ENCODE data around the gene ENTPD2.

ENTPD2 gene

DNA sequence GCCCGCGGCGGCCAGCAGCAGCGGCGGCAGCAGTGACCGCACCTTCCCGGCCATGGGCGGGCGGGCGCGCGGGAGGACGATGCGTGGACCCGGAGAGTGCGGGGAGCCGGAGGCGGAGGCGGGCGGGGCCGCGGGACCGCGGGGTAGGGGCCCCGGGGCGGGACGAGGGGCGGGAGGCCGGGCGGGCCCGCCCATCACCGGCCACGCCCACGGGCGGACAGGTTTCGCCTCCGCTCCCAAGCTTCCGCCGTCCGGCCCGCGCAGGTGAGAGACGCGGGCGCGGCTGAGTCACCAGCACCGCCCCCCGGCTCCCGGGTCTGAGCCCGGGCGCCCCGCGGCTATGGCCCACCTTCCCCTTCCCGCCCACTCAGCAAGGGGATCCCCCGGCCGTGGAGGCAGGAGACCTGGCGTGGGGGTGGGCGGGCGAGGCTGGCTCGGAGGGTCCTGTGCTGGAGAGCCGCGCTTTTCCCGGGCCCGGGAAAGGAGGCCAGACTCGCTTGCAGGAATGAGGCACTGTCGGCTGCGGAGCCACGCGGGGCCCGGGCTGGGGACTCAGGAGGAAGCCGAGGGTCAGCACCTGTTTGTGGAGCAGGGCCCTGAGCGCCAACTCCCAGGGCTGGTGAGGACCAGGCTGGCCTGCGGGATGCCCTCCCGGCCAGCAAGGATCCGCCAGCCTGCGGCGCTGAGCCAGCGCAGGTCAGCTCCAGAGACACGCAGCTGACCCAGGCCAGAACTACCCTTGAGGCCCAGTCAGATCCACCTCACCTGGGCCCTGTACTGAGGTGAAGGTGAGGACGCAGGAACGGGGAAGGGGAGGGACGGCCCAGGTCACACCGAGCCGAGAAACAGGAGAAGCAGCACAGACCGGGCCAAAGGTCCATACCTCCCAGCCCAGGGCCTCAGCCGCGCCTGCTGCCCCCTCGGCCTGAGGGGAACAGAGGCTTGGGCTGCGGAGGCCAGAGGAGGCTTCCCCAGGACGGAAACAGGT lies at the start of gene ENTPD2:
ENTPD2 (minus strand) TSS at position 118 of the 988 bp plus-strand sequence; CDS start at position 54, 64 bp downstream.
- peaks cover 5% of the 10 kb centered on the region for H3K27me3 Mint-ChIP-seq
- no peaks in the 10 kb centered on the region for H3K9me3 Mint-ChIP-seq (ENCODE audit: low read depth)
- H3K27ac Mint-ChIP-seq, result no peak within 1 kb of the TSS
- H3K36me3 Mint-ChIP-seq, result no peaks in the 10 kb centered on the region
- no peaks in the 10 kb centered on the region for H3K4me1 Mint-ChIP-seq (ENCODE audit: low read depth)
- no peak within 1 kb of the TSS for H3K4me3 Mint-ChIP-seq

DNA sequence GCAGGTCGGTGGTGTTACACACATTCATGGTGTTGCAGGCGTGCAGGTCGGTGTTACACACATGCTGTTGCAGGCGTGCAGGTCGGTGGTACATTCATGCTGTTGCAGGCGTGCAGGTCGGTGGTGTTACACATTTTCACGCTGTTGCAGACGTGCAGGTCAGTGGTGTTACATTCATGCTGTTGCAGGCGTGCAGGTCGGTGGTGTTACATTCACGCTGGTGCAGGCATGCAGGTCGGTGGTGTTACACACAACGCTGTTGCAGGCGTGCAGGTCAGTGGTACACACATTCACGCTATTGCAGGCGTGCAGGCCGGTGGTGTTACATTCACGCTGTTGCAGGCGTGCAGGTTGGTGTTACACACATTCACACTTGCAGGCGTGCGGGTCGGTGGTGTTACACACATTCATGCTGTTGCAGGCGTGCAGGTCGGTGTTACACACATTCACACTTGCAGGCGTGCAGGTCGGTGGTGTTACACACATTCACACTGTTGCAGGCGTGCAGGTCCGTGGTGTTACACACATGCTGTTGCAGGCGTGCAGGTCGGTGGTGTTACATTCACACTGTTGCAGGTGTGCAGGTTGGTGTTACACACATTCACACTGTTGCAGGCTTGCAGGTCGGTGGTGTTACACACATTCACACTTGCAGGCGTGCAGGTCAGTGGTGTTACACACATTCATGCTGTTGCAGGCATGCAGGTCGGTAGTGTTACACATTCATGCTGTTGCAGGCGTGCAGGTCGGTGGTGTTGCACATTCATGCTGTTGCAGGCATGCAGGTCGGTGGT lies 49.5 kb upstream of the ENTPD2 start:
- H3K27me3 Mint-ChIP-seq, result no peaks in the 10 kb centered on the region
- H3K4me1 Mint-ChIP-seq (ENCODE audit: low read depth), result peaks cover 2% of the 10 kb centered on the region
- H3K27ac Mint-ChIP-seq, result peak overlapping the region; percentile 46
- no peaks in the 10 kb centered on the region for H3K9me3 Mint-ChIP-seq (ENCODE audit: low read depth)
- no peak overlapping the region for H3K4me3 Mint-ChIP-seq
- H3K36me3 Mint-ChIP-seq, result no peaks in the 10 kb centered on the region

DNA sequence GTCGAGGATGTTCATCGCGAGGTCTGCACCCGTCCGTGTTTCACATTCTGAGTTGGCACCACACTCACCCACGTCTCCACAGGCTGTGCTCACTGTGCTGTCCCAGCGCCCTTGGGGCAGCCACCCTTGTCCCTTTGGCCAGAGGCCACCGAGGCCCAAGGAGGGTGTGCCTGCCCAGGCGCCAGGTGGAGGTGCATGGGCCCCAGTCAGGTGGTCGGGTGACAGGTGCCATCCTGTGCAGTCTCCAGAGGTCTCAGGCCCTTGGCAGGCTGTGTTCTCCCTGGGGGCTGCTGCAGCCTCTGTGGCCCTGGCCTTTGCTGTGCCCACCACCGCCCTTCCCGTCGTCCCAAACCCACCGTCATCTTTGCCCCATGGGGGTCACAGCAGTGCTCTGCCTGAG lies 45.4 kb upstream of the ENTPD2 start:
- Mint-ChIP-seq H3K9me3 (ENCODE audit: low read depth) (no peaks in the 10 kb centered on the region), H3K4me1 (ENCODE audit: low read depth) (peaks cover 20% of the 10 kb centered on the region), H3K27me3 (no peaks in the 10 kb centered on the region), H3K27ac (no peak overlapping the region), H3K36me3 (peaks cover 1% of the 10 kb centered on the region), H3K4me3 (no peak overlapping the region)

DNA sequence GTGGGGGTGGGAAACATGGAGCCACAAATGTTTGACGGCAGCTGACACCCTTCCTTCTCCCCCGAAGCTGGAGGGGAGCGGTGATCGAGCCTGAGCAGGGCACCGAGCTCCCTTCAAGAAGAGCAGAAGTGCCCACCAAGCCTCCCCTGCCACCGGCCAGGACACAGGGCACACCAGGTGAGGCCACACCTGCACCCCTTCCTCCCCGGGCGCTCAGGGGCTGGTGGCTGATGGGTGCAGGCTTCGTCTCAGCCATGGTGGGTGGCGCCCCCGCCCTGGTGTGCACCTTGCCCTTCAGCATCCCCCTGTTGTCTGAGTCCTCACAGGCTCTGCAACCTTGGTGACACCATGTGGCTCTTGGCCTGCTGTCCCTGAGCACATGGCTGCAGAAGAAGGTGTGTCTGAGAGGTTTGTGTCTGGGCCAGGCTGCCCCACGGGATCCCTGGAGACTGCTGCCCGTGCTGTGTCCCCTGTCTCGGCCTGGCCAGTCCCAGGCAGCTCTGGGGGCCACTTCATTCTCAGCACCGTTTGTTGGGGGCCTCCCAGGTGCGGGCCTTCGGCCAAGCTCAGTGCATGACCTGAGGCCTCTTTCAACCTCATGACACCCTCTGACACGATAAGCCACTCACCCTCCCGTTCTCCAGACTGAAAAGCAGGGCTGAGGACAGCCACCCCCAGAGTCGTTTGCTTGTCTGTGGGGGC lies 44.1 kb upstream of the ENTPD2 start:
- Mint-ChIP-seq H3K27ac (no peak overlapping the region), H3K36me3 (peaks cover 2% of the 10 kb centered on the region)

DNA sequence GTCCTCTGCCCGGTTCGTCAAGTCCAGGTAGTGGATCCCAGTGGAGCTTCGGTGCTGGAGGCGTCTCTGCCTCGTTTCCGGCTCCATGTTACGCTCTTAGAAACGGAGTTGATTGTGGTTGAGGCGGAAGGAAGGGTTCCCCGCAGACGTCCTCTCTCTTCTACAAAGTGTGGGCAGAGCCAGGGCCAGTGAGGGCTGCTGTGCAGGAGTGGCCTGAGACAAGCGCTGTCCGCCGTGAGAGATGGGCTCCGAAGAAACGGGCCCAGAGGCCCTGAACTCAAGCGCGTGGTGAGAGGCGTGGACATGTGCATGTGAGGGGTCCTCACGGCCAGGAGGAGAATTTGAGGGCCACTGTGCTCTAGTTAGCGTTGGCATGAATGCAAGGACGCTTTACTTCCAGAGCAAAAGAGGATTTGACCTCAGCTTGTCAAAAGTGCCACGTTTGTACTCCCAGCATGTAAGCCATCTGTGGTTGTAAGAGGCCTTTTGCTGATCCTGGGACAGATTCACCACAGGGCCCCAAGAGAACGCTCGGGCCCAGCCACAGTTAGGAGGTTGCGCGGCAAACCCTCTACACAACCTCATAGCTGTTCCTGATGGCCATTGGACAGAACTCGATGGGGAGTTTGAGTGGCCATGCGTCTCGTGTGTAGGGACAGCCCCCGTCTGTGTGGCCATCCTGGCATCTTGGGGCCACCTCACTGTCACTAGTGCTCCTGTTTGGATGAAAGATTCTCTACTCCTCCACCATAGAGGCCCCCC lies 43.1 kb upstream of the ENTPD2 start:
- Mint-ChIP-seq H3K27ac (peak overlapping the region; percentile 93), H3K4me3 (no peak overlapping the region), H3K27me3 (no peaks in the 10 kb centered on the region), H3K36me3 (peaks cover 2% of the 10 kb centered on the region), H3K4me1 (ENCODE audit: low read depth) (peaks cover 23% of the 10 kb centered on the region), H3K9me3 (ENCODE audit: low read depth) (no peaks in the 10 kb centered on the region)

More for the DNA sequence above, 44.1 kb upstream of the ENTPD2 start:
- Mint-ChIP-seq H3K4me3 (no peak overlapping the region), H3K27me3 (no peaks in the 10 kb centered on the region), H3K4me1 (ENCODE audit: low read depth) (peaks cover 21% of the 10 kb centered on the region), H3K9me3 (ENCODE audit: low read depth) (no peaks in the 10 kb centered on the region)

DNA sequence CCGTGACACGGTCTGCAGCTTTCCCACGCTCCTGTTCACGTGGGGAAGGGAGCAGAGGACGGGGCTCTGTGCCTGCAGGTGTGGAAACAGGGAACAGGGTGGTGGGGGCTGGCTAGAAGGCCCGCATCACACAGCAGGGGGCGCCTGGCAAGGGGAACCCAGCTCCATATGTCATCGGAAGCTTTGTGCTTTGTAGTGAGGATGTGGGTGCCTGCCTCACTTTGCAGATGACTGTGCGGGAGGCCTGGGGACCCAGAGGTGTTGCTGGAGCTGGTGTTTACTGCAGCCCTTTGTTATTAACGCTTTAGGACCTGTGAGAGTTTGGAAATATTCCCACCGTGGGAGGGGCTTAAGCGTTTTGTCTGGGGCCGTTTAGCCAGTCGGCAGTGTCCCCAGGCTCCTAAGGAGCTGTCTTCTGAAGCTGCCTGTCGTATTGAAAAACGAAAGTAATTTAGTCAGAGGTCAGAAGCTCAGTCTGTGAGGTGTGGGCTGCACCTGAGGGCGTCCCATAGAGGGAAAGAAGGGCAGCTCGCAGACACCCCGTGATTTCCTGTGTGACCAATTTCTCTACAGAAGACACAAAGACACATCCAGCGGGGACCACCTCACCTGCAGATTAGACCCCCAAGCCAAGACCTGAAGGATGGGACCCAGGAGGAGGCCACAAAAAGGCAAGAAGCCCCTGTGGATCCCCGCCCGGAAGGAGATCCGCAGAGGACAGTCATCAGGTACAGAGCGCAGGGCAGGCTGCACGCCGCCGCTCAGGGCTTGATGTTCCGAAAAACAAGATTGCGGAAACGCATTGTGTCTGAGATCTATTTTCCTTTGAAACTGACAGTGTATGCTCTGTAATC lies 42.0 kb upstream of the ENTPD2 start:
- no peaks in the 10 kb centered on the region for H3K9me3 Mint-ChIP-seq (ENCODE audit: low read depth)
- no peaks in the 10 kb centered on the region for H3K27me3 Mint-ChIP-seq
- H3K4me3 Mint-ChIP-seq, result peak overlapping the region; percentile 86
- H3K27ac Mint-ChIP-seq, result peak overlapping the region; percentile 93
- H3K36me3 Mint-ChIP-seq, result peaks cover 2% of the 10 kb centered on the region
- H3K4me1 Mint-ChIP-seq (ENCODE audit: low read depth), result peaks cover 23% of the 10 kb centered on the region

DNA sequence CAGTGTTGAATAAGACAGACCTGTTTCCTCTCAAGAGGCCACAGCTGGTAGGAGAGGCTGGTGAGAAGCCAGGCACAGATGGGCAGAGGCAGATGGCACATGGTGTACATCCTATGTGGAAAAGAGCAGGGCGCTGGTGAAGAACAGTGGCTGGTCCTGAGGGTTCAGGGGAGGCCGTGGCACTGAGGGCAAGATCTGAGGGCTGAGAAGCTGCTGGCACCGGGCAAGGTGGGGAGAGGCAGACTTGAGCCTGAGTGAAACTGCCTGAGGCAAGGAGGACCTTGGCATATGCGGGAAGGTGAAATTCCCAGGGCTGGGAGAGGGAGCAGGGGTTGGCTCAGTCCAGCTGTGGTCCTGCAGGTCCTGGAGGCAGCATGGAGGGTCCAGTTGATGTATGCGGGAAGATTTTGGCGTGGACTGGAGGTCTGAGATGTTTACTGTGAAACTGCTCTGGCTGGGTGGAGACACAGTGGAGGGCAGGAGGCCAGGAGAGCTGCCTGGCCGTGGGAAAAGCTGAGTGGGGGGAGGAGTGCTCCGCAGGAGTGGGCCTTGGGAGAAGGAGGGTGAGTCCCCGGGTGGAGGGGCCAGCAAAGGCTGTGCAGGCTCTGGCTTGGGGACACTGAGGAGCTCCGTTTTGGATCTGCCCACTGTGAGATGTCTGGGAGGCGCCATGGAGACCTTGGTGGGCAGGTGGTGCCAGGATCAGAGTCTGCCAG lies 35.5 kb upstream of the ENTPD2 start:
- H3K9me3 Mint-ChIP-seq (ENCODE audit: low read depth), result no peaks in the 10 kb centered on the region
- H3K27me3 Mint-ChIP-seq, result no peaks in the 10 kb centered on the region
- H3K4me1 Mint-ChIP-seq (ENCODE audit: low read depth), result peaks cover 38% of the 10 kb centered on the region
- no peak overlapping the region for H3K4me3 Mint-ChIP-seq
- H3K27ac Mint-ChIP-seq, result no peak overlapping the region
- H3K36me3 Mint-ChIP-seq, result peaks cover 2% of the 10 kb centered on the region

DNA sequence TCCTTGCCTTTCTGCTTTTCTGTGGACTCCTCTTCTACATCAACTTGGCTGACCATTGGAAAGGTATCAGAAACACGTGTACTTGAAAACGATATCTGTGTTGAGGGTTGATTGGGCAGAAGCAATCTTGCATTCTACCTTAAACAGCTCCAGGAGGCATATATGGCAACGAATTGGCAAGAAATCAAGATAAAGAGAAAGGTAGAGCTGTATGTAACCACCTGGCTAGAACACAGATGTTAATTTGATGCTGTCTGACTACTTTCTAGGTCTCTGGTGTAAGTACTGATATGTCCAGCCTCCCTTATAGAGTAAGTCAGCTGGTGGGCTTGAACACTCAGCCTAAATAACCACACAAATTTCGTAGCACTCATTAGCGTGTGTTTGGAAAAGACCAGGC lies 34.3 kb upstream of the ENTPD2 start:
- peak overlapping the region; percentile 90 for H3K4me3 Mint-ChIP-seq
- H3K27me3 Mint-ChIP-seq, result no peaks in the 10 kb centered on the region
- H3K27ac Mint-ChIP-seq, result peak overlapping the region; percentile 83
- H3K36me3 Mint-ChIP-seq, result no peaks in the 10 kb centered on the region
- no peaks in the 10 kb centered on the region for H3K9me3 Mint-ChIP-seq (ENCODE audit: low read depth)
- H3K4me1 Mint-ChIP-seq (ENCODE audit: low read depth), result peaks cover 39% of the 10 kb centered on the region

DNA sequence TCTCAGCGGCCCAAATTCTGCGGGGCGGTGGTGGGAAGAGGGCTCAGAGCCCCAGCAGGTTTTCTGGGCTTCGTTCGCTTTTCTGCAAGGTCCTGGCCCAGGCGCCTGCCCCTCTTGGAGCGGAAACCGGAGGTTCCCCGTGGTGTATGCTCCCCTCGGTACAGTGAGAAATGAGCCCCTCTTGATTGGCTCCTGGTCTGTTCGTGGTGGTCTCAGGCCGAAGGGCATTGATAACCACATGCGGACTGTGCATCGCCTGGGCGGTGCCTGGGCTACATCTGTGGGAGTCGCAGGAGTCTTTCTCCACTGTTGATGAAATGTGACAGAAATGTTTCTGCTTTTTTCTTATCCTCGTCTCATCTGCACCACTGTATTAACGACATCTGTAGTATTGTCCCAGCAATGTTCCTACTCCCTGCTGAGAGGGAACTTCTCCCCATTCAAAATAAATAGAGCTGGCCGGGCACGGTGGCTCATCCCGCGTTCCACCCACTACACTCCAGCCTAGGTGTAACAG lies 33.6 kb upstream of the ENTPD2 start:
- Mint-ChIP-seq H3K4me1 (ENCODE audit: low read depth) (peaks cover 39% of the 10 kb centered on the region), H3K9me3 (ENCODE audit: low read depth) (no peaks in the 10 kb centered on the region), H3K4me3 (peak overlapping the region; percentile 90), H3K27ac (peak overlapping the region; percentile 83), H3K27me3 (no peaks in the 10 kb centered on the region), H3K36me3 (no peaks in the 10 kb centered on the region)

DNA sequence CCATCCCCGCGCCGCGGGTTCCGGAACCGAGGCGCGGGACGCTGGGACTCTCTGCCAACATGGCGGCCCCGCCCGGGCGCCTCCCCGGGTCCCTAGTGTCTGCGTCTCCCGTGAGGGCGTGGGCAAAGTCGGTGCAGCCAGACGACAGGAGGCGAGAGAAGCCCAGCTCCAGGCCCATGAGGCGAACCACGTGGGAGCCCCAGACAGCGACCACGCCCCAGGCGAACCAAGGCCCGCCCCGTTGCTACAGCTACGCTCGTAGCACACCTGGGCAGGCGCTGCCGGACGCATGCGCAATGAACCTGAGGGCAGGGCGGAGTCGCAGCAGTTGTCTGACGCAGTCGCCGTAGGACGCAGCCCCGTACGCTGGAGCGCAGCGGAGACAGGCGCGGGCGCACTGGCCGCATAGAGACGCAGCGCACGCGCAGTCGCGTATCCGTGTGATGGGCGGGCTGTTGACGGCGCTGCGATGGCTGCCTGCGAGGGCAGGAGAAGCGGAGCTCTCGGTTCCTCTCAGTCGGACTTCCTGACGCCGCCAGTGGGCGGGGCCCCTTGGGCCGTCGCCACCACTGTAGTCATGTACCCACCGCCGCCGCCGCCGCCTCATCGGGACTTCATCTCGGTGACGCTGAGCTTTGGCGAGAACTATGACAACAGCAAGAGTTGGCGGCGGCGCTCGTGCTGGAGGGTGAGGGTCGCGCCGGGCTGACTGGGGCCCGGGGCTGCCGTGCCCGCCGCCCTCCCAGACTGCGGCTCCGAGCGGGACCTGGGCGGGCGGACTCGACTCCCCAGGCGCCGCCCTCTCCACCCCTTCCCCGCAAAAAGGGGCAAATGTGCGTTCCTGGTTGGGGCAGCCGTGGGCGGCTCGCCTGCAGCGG lies 32.9 kb upstream of the ENTPD2 start, which contains the start of gene MAN1B1:
MAN1B1 (plus strand) TSS at position 455 of the 878 bp plus-strand sequence; CDS start at position 470, 15 bp downstream.
- H3K4me1 Mint-ChIP-seq (ENCODE audit: low read depth), result peaks cover 37% of the 10 kb centered on the region
- no peaks in the 10 kb centered on the region for H3K36me3 Mint-ChIP-seq

DNA sequence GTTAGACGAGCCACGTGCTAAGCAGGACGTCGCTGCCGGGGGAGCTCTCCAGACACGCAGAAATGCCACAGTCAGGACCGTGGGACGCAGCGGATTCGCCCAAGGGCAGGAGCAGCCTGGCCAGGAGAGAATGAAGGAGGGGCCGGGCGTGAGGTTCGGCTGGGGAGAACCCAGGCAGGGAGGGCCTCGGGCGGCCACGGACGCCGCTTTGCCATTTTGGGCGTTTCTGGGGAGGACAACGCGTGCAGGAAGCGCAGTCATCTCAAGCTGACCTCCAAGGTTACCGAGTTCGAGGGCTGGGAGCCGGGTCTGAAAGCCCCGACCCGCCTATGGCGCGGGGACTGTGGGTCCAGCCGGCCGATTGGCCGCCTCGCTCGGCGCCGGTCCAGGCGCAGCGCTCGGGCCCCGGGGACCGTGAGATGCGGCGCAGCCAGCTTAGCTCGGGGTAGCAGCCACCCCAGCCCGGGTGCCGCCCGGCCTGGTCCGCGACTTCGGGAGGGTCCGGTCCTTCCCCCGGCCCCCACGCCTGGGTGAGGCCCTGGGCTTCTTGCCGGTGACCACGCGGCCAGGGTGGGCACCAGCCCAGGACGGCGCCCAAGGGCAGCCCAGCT lies 32.2 kb upstream of the ENTPD2 start:
- Mint-ChIP-seq H3K4me1 (ENCODE audit: low read depth) (peaks cover 37% of the 10 kb centered on the region), H3K27me3 (no peaks in the 10 kb centered on the region), H3K9me3 (ENCODE audit: low read depth) (no peaks in the 10 kb centered on the region), H3K4me3 (peak overlapping the region; percentile 95), H3K27ac (peak overlapping the region; percentile 98), H3K36me3 (no peaks in the 10 kb centered on the region)

More for the DNA sequence above, 32.9 kb upstream of the ENTPD2 start, which contains the start of gene MAN1B1:
- Mint-ChIP-seq H3K27me3 (no peaks in the 10 kb centered on the region), H3K9me3 (ENCODE audit: low read depth) (no peaks in the 10 kb centered on the region), H3K4me3 (peak within 1 kb of the TSS; percentile 95), H3K27ac (peak within 1 kb of the TSS; percentile 98)
